Hippocampal formation (tissue), 2 donors: Measurements from ENCODE around the gene TCF12.

ENCODE experiments used
- DNase-seq, 2 donors: peaks; one replicate each; lab custom pipeline; 2025; lab: John Stamatoyannopoulos, UW

Gene TCF12

GRCh38 chr15:57297163-57297593 lies 378.7 kb downstream of the TCF12 start:
- DNase-seq, result no peak

DNA sequence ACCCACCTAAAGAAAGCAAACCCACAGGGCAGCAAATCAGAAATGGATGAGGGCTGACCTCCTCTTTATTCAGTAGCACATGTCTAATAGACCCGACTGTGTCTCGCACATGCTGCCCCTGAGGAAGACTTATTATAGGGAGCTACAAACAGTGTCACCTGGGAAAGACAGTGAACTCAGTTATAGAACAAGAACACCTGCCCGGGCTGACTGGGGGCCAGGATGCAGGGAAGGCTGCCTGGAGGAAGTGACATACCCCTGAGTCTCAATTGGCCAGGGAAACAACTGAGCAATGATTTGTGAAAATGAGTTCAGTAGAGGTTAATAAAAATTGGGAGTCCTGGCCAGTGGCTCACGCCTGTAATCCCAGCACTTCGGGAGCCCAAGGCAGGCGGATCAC lies 379.2 kb downstream of the TCF12 start:
- no peak for DNase-seq

- no peak for DNase-seq
Observed at GRCh38 chr15:57298204-57298603, 379.8 kb downstream of the TCF12 start.

DNA sequence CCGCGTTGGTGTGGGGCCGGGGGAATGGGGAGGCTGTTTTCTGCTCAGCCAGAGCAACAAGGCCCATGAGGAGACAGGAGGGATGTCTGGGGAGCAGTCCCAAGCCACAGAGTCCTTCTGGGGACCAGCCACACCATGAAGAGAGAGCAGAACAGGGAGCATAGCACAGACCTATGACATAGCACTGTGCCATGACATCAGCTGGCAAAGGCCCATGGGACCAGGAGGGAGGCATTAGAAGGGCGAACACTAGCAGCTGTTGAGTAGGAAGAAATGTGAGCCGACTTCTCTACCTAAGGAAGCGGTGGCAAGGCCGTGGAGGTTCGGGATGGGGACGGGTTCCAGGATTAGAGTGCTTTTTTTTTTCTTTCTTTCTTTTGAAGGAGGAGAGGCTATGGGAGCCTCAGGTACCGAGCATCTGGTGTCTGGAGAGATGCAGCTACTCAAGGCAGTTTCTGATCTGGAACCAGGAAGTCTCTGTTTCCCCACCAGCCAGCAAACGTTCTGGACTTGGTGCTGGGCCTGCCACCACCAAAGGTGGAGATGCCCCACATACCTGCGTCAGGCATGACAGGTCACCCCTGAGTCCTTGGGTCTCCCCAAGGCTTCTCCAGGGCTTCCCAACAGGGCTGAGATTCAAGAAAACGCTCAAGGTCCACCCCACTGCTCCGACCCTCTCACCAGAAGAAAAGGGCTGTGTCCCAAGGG lies 380.6 kb downstream of the TCF12 start:
- no peak for DNase-seq

DNA sequence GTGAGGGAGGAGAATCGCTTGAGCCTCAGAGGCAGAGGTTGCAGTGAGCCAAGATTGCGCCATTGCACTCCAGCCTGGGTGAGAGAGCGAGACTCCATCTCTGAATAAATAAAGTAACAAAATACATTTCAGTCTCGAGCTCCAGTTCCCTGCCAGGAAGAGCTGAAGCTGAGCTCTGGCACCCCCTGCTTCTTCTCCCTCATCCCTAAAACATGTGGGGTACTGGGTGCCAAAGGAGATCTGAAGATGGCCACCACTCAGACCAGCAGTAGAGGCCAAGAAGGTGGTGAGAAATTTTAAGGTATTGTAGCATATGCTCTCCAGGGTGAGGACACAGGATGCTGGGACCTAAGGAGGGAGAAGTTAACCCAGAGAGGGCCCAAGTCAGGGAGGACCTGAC lies 382.9 kb downstream of the TCF12 start:
- no peak for DNase-seq

GRCh38 chr15:57302640-57303257 lies 384.3 kb downstream of the TCF12 start:
- no peak for DNase-seq

GRCh38 chr15:57305009-57305408 lies 386.6 kb downstream of the TCF12 start:
- DNase-seq, result no peak

DNA sequence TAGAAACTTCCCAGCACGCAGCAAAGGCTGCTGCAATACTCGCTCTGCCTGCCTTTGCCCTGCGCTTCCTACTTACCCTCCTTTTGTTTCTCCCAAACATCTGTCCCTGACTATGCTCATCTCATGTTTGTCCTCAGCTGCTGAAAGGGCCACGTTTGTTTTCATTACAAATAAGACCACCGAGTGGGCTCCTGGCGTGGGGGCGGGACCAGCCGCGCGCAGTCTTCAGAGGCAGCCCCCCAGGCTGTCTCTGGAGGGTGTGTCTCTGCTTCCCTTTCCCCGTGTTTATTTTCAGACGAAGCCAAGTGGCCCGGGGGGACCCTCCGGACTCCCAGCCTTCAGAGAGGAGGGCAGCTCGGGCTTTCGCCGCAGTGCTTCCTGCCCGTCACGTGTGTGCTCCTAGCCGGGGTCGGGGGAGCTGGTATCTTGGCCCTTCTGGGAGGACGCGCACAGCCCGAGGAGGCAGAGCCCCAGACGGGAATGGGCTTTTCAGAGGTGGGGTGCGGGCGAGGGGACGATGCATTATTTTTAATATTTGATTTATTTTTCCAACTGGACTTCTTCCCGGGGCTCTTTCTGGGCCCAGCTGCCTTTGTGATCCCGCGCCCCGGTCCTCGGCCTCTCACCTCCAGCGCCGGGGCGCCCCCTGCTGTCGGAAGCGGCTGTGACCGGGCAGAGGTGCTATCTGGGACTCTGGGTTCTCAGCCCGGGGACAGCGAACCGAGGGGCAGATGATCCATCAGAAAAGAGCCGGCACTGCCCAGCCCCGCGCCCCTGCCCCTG lies 387.9 kb downstream of the TCF12 start:
- DNase-seq, result peak; percentile 19 to 75

DNA sequence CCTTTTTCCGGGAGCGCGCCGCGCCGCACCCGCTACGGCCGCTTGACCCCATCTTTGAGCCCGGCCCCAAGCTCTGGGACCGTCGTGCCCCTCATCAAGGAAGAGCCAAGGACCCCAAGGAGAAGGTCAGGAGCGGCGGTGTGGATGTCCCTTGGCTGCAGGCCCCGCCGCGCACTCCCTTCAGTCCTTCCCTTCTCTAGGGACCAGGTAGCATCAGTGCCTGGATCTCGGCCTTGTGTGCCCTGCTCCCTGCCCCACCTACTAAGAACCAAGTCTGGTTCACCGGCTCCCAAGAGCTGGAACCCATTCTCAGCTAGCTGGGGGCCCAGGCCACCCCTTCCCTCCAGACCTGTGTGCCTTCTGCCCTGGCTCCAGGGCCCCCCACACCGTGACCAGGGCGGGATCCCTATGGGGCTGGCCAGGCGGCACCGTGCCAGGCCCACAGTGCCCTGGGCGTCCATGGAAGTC lies 388.5 kb downstream of the TCF12 start:
- DNase-seq, result no peak

GRCh38 chr15:57307527-57308169 lies 389.2 kb downstream of the TCF12 start:
- no peak for DNase-seq

DNA sequence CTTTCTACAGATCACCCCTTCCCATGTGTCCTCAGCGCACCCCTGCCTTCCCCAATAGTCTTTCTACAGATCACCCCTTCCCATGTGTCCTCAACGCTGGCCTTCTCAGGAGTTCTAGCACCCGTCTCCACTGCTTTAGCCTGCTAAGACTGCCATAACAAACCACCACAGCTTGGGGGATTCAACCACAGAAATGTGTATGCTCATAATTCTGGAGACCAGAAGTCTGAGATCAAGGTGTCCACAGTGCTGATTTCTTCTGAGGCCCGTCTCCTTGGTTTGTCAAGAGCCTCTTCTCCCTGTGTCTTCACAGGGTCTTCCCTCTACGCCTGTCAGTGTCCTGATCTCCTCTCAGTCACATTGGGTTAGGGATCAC lies 389.7 kb downstream of the TCF12 start:
- DNase-seq, result no peak

DNA sequence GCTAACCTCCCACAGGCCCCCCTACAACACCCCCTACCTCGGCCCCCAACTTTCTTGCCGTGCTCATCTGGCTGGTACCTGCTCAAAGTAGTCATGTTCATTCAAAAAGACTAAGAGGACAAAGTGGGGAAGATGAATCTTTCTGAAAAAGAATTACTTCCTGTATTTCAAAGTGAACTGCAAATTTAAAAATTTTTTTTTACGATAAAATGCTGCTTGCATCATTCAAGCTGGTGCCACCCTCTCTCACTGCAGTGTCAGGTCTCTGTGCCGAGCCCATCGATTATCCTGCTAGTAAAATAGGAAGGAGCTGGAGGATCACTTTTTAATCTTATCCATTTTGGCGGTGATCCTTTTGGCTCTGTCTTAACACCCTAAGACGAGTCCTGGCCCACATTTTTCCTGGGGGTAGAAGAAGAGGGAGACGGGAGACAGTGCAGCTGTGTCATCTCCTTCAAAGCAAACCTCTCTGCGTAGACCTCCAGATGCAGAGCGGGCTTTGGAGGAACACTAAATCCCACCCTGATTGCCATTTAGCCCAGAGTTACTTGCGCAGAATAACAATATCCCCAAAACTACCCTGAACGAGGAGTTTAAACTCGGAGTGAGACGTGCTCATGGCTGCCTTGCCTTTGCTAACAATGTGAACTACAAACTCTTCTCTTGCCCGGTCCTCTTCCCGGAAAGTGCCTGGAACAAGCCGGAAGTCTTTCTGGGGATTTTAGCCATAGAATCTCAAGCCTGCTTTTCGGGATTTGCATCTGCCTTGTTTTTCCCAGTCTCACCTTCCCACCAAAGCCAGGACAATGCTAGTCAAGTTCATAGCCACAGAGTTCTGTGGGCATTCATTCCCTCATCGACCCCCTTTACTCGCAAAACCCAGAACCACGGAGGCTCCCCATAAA lies 391.7 kb downstream of the TCF12 start:
- no peak for DNase-seq

DNA sequence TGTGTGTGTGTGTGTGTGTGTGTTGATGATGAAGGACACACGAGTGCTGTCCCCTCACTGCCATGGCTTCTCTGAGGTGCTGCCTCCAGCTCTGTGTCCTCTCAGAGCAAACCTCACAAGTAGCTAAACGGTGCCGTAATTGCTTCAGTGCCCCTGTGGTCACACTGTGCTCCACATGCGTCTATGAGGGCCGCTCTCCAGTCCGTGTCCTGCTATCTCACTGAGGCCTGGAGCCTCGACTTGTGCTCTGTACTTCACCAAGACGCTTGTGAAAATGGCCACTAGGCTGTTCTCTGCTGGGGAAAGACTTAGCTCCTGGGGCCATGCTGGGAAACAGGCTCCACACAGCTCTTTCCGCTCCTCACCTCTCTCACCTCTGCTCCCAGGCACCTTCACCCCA lies 392.4 kb downstream of the TCF12 start:
- no peak for DNase-seq

GRCh38 chr15:57312006-57312317 lies 393.5 kb downstream of the TCF12 start:
- no peak for DNase-seq

DNA sequence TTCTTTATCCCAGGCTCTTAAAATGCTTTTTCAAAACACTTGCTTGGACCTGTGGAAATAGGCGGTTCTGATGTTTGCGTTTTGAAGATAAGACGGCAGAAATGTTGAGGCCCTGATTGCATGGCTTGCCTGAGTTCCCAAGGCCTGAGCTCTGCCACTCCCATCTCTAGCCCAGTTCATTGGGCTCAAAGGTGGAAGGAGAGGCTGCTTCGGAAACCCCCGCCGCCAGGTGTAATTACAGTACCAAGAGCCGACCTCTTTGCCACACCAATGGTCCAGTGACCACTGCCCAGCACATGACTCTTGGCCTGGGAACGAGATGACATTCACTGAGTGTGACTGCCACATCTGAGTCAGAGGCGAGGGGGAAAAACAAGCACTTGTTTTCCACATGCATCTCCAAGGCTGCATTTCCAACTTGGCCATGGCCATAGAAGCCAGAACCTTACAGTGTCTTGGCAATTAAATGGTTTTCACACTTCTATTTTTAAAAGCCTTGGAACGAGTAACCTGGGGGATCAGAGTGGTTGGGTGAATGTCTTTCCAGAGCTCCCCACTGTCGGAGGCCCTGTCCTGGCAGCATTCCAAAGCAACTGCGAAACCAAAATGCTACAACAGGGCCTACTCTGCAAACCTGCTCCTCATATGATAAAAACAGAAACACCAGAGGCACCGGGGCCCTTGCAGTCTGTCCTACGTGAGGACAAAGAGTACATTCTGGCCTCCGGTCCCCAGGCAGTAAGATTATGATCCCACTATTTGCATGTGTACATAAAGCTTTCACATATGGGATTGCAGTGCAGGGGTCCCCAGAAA lies 394.1 kb downstream of the TCF12 start:
- DNase-seq, result no peak

DNA sequence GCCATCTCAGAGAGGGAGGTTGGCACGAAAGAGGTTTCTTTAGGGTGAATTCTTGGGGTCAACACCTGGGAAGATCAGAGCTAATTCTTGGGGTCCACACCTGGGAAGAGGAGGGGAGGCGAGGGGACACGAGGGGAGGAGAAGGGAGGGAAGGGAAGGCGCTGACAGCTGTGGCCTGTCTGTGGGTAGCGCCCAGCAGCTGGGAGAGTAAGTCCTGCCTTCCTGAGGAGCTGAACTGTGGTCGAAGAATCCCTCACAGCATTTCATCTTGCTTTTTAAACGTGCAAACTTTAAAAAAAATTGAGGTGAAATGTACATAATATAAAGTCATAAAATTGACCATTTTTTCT lies 394.7 kb downstream of the TCF12 start:
- DNase-seq, result no peak

DNA sequence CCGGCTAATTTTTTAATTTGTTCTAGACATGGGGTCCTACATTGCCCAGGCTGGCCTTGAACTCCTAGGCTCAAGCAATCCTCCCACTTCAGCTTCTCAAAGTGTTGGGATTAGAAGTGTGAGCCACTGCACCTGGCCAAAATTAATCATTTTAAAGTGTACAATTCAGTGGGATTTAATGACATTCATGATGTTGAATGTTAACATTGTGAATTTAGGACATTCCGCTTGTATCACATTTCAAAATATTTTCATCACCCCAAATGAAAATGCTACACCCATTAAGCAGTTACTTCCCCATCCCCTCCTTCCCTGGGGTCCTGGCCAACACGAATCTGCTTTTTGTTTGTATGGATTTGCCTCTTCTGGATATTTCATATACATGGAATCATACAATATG lies 395.8 kb downstream of the TCF12 start:
- no peak for DNase-seq

GRCh38 chr15:57316451-57316850 lies 398.0 kb downstream of the TCF12 start:
- no peak for DNase-seq

- DNase-seq, result no peak
Observed at GRCh38 chr15:57319226-57319918, 400.9 kb downstream of the TCF12 start.

DNA sequence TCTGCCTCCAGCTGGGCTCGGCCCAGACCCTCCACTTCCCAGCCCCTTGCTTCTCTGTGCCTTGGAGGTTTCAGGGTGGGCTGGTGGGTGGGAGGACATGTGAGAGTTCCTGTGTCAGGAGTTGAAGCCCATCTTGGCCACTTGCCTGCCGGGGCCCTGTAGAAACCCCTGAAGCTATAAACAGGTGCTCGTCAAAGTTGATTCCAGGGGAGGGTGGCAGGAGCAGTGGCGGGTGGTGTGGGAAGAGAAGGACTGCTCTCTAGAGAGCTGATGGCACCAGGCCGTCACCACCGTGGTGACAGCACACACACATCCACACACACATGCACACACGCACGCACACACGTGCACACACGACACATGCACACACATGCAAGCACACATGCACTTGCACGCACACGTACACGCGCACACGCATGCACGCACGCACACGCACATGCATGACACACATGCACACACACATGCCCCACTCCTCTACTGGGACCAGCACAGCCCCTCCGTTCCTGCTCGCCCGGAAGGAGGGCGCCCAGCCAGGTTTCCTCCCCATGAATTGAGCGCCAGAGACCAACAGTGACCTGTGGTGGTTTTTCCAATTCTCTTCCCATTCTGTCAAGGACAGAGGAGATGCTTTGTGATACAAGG lies 401.6 kb downstream of the TCF12 start:
- no peak for DNase-seq
